ENCODE data around the gene GPR84. TPM values are rescaled to one million over a fixed set of nuclear protein-coding genes. Genes with fewer than 3 reads are reported as not detected.

GPR84 gene
- total and polyA plus RNA-seq, 2 of the 8 experiments (the other 6 are each of a cell fraction or from before 2014, with no cell fraction given) = 0.09 TPM; not detected in 1

DNA sequence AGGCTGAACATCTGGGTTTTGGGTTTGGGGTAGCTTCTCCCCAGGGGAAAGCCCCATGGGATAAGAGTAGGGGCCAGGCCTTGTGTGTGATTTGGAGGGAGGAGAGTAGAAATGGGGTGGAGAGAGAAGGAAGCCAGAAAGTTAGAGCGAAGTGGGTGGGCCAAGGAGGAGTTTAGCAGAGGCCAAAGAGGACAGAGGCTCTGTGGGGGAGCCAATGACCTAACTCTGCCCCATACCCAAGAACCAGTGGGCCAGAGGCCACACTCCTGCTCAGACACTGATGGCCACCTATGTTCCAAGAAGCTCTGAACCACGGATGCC, 10.9 kb upstream of the GPR84 start (continued):
- TF ChIP-seq, protein P1, sequence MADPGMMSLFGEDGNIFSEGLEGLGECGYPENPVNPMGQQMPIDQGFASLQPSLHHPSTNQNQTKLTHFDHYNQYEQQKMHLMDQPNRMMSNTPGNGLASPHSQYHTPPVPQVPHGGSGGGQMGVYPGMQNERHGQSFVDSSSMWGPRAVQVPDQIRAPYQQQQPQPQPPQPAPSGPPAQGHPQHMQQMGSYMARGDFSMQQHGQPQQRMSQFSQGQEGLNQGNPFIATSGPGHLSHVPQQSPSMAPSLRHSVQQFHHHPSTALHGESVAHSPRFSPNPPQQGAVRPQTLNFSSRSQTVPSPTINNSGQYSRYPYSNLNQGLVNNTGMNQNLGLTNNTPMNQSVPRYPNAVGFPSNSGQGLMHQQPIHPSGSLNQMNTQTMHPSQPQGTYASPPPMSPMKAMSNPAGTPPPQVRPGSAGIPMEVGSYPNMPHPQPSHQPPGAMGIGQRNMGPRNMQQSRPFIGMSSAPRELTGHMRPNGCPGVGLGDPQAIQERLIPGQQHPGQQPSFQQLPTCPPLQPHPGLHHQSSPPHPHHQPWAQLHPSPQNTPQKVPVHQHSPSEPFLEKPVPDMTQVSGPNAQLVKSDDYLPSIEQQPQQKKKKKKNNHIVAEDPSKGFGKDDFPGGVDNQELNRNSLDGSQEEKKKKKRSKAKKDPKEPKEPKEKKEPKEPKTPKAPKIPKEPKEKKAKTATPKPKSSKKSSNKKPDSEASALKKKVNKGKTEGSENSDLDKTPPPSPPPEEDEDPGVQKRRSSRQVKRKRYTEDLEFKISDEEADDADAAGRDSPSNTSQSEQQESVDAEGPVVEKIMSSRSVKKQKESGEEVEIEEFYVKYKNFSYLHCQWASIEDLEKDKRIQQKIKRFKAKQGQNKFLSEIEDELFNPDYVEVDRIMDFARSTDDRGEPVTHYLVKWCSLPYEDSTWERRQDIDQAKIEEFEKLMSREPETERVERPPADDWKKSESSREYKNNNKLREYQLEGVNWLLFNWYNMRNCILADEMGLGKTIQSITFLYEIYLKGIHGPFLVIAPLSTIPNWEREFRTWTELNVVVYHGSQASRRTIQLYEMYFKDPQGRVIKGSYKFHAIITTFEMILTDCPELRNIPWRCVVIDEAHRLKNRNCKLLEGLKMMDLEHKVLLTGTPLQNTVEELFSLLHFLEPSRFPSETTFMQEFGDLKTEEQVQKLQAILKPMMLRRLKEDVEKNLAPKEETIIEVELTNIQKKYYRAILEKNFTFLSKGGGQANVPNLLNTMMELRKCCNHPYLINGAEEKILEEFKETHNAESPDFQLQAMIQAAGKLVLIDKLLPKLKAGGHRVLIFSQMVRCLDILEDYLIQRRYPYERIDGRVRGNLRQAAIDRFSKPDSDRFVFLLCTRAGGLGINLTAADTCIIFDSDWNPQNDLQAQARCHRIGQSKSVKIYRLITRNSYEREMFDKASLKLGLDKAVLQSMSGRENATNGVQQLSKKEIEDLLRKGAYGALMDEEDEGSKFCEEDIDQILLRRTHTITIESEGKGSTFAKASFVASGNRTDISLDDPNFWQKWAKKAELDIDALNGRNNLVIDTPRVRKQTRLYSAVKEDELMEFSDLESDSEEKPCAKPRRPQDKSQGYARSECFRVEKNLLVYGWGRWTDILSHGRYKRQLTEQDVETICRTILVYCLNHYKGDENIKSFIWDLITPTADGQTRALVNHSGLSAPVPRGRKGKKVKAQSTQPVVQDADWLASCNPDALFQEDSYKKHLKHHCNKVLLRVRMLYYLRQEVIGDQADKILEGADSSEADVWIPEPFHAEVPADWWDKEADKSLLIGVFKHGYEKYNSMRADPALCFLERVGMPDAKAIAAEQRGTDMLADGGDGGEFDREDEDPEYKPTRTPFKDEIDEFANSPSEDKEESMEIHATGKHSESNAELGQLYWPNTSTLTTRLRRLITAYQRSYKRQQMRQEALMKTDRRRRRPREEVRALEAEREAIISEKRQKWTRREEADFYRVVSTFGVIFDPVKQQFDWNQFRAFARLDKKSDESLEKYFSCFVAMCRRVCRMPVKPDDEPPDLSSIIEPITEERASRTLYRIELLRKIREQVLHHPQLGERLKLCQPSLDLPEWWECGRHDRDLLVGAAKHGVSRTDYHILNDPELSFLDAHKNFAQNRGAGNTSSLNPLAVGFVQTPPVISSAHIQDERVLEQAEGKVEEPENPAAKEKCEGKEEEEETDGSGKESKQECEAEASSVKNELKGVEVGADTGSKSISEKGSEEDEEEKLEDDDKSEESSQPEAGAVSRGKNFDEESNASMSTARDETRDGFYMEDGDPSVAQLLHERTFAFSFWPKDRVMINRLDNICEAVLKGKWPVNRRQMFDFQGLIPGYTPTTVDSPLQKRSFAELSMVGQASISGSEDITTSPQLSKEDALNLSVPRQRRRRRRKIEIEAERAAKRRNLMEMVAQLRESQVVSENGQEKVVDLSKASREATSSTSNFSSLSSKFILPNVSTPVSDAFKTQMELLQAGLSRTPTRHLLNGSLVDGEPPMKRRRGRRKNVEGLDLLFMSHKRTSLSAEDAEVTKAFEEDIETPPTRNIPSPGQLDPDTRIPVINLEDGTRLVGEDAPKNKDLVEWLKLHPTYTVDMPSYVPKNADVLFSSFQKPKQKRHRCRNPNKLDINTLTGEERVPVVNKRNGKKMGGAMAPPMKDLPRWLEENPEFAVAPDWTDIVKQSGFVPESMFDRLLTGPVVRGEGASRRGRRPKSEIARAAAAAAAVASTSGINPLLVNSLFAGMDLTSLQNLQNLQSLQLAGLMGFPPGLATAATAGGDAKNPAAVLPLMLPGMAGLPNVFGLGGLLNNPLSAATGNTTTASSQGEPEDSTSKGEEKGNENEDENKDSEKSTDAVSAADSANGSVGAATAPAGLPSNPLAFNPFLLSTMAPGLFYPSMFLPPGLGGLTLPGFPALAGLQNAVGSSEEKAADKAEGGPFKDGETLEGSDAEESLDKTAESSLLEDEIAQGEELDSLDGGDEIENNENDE (IDR thresholded peaks at IDR 0.05; ENCODE audit: insufficient replicate concordance, low read length) = no peak
- TF ChIP-seq, protein P2, sequence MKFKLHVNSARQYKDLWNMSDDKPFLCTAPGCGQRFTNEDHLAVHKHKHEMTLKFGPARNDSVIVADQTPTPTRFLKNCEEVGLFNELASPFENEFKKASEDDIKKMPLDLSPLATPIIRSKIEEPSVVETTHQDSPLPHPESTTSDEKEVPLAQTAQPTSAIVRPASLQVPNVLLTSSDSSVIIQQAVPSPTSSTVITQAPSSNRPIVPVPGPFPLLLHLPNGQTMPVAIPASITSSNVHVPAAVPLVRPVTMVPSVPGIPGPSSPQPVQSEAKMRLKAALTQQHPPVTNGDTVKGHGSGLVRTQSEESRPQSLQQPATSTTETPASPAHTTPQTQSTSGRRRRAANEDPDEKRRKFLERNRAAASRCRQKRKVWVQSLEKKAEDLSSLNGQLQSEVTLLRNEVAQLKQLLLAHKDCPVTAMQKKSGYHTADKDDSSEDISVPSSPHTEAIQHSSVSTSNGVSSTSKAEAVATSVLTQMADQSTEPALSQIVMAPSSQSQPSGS (IDR thresholded peaks at IDR 0.05; ENCODE audit: low read length) = no peak
- TF ChIP-seq, protein P3, sequence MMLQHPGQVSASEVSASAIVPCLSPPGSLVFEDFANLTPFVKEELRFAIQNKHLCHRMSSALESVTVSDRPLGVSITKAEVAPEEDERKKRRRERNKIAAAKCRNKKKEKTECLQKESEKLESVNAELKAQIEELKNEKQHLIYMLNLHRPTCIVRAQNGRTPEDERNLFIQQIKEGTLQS (IDR thresholded peaks at IDR 0.05; ENCODE audit: insufficient read depth, low read depth, low read length) = no peak
- TF ChIP-seq, protein P4, sequence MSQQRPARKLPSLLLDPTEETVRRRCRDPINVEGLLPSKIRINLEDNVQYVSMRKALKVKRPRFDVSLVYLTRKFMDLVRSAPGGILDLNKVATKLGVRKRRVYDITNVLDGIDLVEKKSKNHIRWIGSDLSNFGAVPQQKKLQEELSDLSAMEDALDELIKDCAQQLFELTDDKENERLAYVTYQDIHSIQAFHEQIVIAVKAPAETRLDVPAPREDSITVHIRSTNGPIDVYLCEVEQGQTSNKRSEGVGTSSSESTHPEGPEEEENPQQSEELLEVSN (IDR thresholded peaks at IDR 0.05) = no peak
- TF ChIP-seq, protein P5, sequence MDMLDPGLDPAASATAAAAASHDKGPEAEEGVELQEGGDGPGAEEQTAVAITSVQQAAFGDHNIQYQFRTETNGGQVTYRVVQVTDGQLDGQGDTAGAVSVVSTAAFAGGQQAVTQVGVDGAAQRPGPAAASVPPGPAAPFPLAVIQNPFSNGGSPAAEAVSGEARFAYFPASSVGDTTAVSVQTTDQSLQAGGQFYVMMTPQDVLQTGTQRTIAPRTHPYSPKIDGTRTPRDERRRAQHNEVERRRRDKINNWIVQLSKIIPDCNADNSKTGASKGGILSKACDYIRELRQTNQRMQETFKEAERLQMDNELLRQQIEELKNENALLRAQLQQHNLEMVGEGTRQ (IDR thresholded peaks at IDR 0.05; ENCODE audit: low read length) = no peak

Data from H1 (cell line).